Skin of body (tissue), 2 donors: ENCODE data around the gene TRIP13. TPM values are rescaled to one million over a fixed set of nuclear protein-coding genes. Genes with fewer than 3 reads are reported as not detected.
"Not testable (repeated sequence)": the region's sequence is repeated elsewhere in the genome, so short reads cannot be mapped to it uniquely, and the experiment has no call there.

Source experiments
- DNase-seq: peaks from one replicate; lab custom pipeline; 2025; lab: John Stamatoyannopoulos, UW
- total RNA-seq: library from RNA; depleted of rRNA; stranded (reverse); fragments of >200 nt; gene quantifications from one replicate; pipeline ENCODE4 v1.2.3, GENCODE V29; 2014

TRIP13 gene
- total RNA-seq, 1 donor from 2014 or later = 6.5 TPM

GRCh38 chr5:872301-872700, 20.4 kb upstream of the TRIP13 start:
- no peak for DNase-seq

GRCh38 chr5:873328-873727, 19.4 kb upstream of the TRIP13 start:
- DNase-seq = no peak

- DNase-seq = no peak
Measured at GRCh38 chr5:875931-876330, 16.8 kb upstream of the TRIP13 start.

- DNase-seq = no peak
Measured at GRCh38 chr5:876398-877365, 16.0 kb upstream of the TRIP13 start.

GRCh38 chr5:878125-878524, 14.6 kb upstream of the TRIP13 start:
- no peak for DNase-seq

- DNase-seq = not testable (repeated sequence)
Measured at GRCh38 chr5:878677-879076, 14.0 kb upstream of the TRIP13 start.

- DNase-seq = no peak
Measured at GRCh38 chr5:880816-881550, 11.7 kb upstream of the TRIP13 start.

GRCh38 chr5:881551-881935, 11.1 kb upstream of the TRIP13 start:
- DNase-seq = no peak

GRCh38 chr5:882253-883183, 10.2 kb upstream of the TRIP13 start:
- DNase-seq = no peak

- DNase-seq = no peak
Measured at GRCh38 chr5:883475-884181, 9.1 kb upstream of the TRIP13 start.

- DNase-seq = no peak
Measured at GRCh38 chr5:884345-885126, 8.1 kb upstream of the TRIP13 start.

GRCh38 chr5:885127-885442, 7.6 kb upstream of the TRIP13 start:
- no peak for DNase-seq

- DNase-seq = no peak
Measured at GRCh38 chr5:885529-885928, 7.2 kb upstream of the TRIP13 start.

- no peak for DNase-seq
Measured at GRCh38 chr5:886036-886435, 6.6 kb upstream of the TRIP13 start.

- no peak for DNase-seq
Measured at GRCh38 chr5:886716-887325, 5.9 kb upstream of the TRIP13 start.

- no peak for DNase-seq
Measured at GRCh38 chr5:887947-888637, 4.6 kb upstream of the TRIP13 start.

GRCh38 chr5:888638-889035, 4.0 kb upstream of the TRIP13 start:
- DNase-seq = no peak

- DNase-seq = no peak
Measured at GRCh38 chr5:889075-889710, 3.5 kb upstream of the TRIP13 start.
